ACC112 (cell line): Measurements from ENCODE around the gene EDC4.
"Not testable (repeated sequence)": the region's sequence is repeated elsewhere in the genome, so short reads cannot be mapped to it uniquely, and the experiment has no call there.

ENCODE experiments used
- H2AFZ ChIP-seq: fragments of 200-600 bp; sonication (generic); one replicate; pipeline ENCODE4 v1.6.0; 2017; ENCODE audit warnings: antibody characterized with exemption, low read length; ENCODE audit not compliant: unreplicated experiment
- H3K27ac ChIP-seq: fragments of 200-600 bp; sonication (generic); 2 replicates; pipeline ENCODE4 v1.5.1; 2014; ENCODE audit warnings: low read depth, mild to moderate bottlenecking, antibody characterized with exemption, low read length, moderate library complexity
- H3K27me3 ChIP-seq: fragments of 200-600 bp; sonication (generic); 2 replicates; pipeline ENCODE4 v1.6.1; 2014; ENCODE audit warnings: mild to moderate bottlenecking, antibody characterized with exemption, low read length, moderate library complexity, mixed read lengths; ENCODE audit not compliant: insufficient read depth
- H3K36me3 ChIP-seq: fragments of 200-600 bp; sonication (generic); 2 replicates; pipeline ENCODE4 v1.6.1; 2016; ENCODE audit warnings: mild to moderate bottlenecking, antibody characterized with exemption, low read length, moderate library complexity, mixed read lengths; ENCODE audit not compliant: insufficient read depth
- H3K4me1 ChIP-seq: fragments of 200-600 bp; sonication (generic); one replicate; pipeline ENCODE4 v1.6.1; 2016; ENCODE audit warnings: low read length, mixed read lengths; ENCODE audit not compliant: insufficient read depth, unreplicated experiment, control insufficient read depth
- H3K4me3 ChIP-seq: fragments of 200-600 bp; sonication (generic); 2 replicates; pipeline ENCODE4 v1.5.1; 2014; ENCODE audit warnings: mild to moderate bottlenecking, low read depth, low read length
- H3K79me2 ChIP-seq: fragments of 200-600 bp; sonication (generic); one replicate; pipeline ENCODE4 v1.6.0; 2016; ENCODE audit warnings: low read length; ENCODE audit not compliant: control insufficient read depth, unreplicated experiment, insufficient read depth

Gene EDC4

GRCh38 chr16:67910158-67910557 lies 37.3 kb downstream of the EDC4 start:
- Histone ChIP-seq H3K36me3 (0 out of 2 replicates have a peak, but pooled peaks cover 5% of the 10 kb centered on the region), H3K27ac (no peak overlapping the region), H3K79me2 (no peaks in the 10 kb centered on the region), H3K4me1 (no peaks in the 10 kb centered on the region), H3K27me3 (no peaks in the 10 kb centered on the region), H3K4me3 (no peak overlapping the region), H2AFZ (no peak overlapping the region)

GRCh38 chr16:67914758-67915495 lies 42.1 kb downstream of the EDC4 start:
- Histone ChIP-seq H3K4me3 (no peak overlapping the region), H3K36me3 (no peaks in the 10 kb centered on the region), H2AFZ (no peak overlapping the region), H3K27me3 (no peaks in the 10 kb centered on the region), H3K79me2 (peaks cover 13% of the 10 kb centered on the region), H3K27ac (no peak overlapping the region), H3K4me1 (peaks cover 28% of the 10 kb centered on the region)

- peaks cover 28% of the 10 kb centered on the region for H3K4me1 ChIP-seq
- not testable (repeated sequence) for H3K4me3 ChIP-seq, H2AFZ ChIP-seq, H3K27me3 ChIP-seq, H3K36me3 ChIP-seq, H3K27ac ChIP-seq
- peaks cover 13% of the 10 kb centered on the region for H3K79me2 ChIP-seq
Observed at GRCh38 chr16:67915496-67915769, 42.6 kb downstream of the EDC4 start.

GRCh38 chr16:67915831-67916723 lies 43.2 kb downstream of the EDC4 start:
- Histone ChIP-seq H3K4me1 (peaks cover 28% of the 10 kb centered on the region), H3K36me3 (no peaks in the 10 kb centered on the region), H3K4me3 (no peak overlapping the region), H3K27ac (0 out of 2 replicates have a peak overlapping the region, but pooled peaks have one; percentile 65), H3K27me3 (no peaks in the 10 kb centered on the region), H3K79me2 (peaks cover 13% of the 10 kb centered on the region), H2AFZ (no peak overlapping the region)

GRCh38 chr16:67917140-67917851 lies 44.4 kb downstream of the EDC4 start:
- no peak overlapping the region for H2AFZ ChIP-seq
- peak overlapping the region; percentile 65 for H3K27ac ChIP-seq
- H3K27me3 ChIP-seq: no peaks in the 10 kb centered on the region
- H3K36me3 ChIP-seq: no peaks in the 10 kb centered on the region
- no peak overlapping the region for H3K4me3 ChIP-seq
- peaks cover 28% of the 10 kb centered on the region for H3K4me1 ChIP-seq
- H3K79me2 ChIP-seq: peaks cover 13% of the 10 kb centered on the region

- Histone ChIP-seq H3K36me3 (no peaks in the 10 kb centered on the region), H3K27ac (peak overlapping the region; percentile 65), H2AFZ (no peak overlapping the region), H3K4me3 (no peak overlapping the region), H3K27me3 (no peaks in the 10 kb centered on the region), H3K79me2 (peaks cover 13% of the 10 kb centered on the region), H3K4me1 (peaks cover 28% of the 10 kb centered on the region)
Observed at GRCh38 chr16:67917852-67918236, 45.0 kb downstream of the EDC4 start.

- Histone ChIP-seq H3K27ac (no peak overlapping the region), H2AFZ (no peak overlapping the region), H3K27me3 (no peaks in the 10 kb centered on the region), H3K4me1 (peaks cover 28% of the 10 kb centered on the region), H3K79me2 (peaks cover 13% of the 10 kb centered on the region), H3K36me3 (no peaks in the 10 kb centered on the region), H3K4me3 (no peak overlapping the region)
Observed at GRCh38 chr16:67919622-67920221, 46.9 kb downstream of the EDC4 start.

- H2AFZ ChIP-seq: no peak overlapping the region
- H3K36me3 ChIP-seq: no peaks in the 10 kb centered on the region
- H3K27ac ChIP-seq: no peak overlapping the region
- H3K27me3 ChIP-seq: no peaks in the 10 kb centered on the region
- H3K79me2 ChIP-seq: peaks cover 13% of the 10 kb centered on the region
- no peak overlapping the region for H3K4me3 ChIP-seq
- H3K4me1 ChIP-seq: peaks cover 25% of the 10 kb centered on the region
Observed at GRCh38 chr16:67922221-67922620, 49.4 kb downstream of the EDC4 start.

- no peaks in the 10 kb centered on the region for H3K27me3 ChIP-seq
- H3K4me3 ChIP-seq: no peak overlapping the region
- H3K36me3 ChIP-seq: no peaks in the 10 kb centered on the region
- H3K79me2 ChIP-seq: peaks cover 13% of the 10 kb centered on the region
- no peak overlapping the region for H2AFZ ChIP-seq
- H3K4me1 ChIP-seq: peaks cover 20% of the 10 kb centered on the region
- H3K27ac ChIP-seq: no peak overlapping the region
Observed at GRCh38 chr16:67922740-67923139, 49.9 kb downstream of the EDC4 start.

GRCh38 chr16:67923414-67924116 lies 50.7 kb downstream of the EDC4 start:
- Histone ChIP-seq H3K4me3 (no peak overlapping the region), H3K27me3 (no peaks in the 10 kb centered on the region), H3K4me1 (peaks cover 14% of the 10 kb centered on the region), H3K27ac (no peak overlapping the region), H3K79me2 (peaks cover 8% of the 10 kb centered on the region), H3K36me3 (no peaks in the 10 kb centered on the region), H2AFZ (no peak overlapping the region)
